GOT3 (cell line): Measurements from ENCODE around the gene SLC38A2.
A peak's percentile ranks its signal among the peaks of the same experiment; 100 is the strongest.

Source experiments
- DNase-seq: peaks from one replicate; lab custom pipeline; 2025; ENCODE audit warnings: mixed read lengths; lab: John Stamatoyannopoulos, UW

Gene SLC38A2

DNA sequence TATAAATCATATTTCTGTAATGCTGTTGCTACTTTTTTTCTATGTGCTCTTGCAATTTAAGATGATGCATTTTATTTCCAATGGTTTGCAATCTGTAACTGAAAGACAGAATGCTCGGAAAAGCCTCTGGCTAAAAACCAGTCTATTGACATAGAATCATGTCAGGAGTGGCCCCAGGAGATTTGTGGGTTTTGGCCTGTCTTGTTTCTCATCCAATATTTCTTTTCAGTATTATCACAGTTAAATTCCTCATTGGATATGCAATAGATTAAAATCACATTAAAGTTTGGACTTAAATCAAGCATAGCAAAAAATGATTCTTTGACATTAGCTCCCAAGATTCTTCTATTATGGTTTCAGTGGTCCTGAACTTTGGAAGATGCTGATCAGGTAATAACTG lies 19.1 kb upstream of the SLC38A2 start:
- DNase-seq: no peak

GRCh38 chr12:46390881-46391280 lies 18.3 kb upstream of the SLC38A2 start:
- no peak for DNase-seq

DNA sequence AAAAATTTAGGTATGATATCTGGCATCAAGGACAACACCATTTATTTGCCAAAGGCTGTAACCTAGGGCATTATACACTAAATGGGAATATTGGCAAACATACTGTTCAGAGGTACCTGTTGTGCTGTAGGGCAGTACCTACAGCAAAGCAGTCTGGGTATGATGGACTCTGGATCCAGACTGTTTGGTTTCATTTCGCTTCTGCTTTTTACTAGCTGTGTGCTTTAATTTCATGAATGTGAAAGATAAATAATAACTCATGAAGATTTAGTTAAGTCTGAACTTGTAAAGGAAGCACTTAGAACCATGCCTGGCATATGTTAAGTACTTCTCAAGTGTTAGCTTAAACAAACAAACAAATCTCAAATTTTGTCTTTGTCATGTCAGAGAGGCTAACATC lies 17.7 kb upstream of the SLC38A2 start:
- no peak for DNase-seq

DNA sequence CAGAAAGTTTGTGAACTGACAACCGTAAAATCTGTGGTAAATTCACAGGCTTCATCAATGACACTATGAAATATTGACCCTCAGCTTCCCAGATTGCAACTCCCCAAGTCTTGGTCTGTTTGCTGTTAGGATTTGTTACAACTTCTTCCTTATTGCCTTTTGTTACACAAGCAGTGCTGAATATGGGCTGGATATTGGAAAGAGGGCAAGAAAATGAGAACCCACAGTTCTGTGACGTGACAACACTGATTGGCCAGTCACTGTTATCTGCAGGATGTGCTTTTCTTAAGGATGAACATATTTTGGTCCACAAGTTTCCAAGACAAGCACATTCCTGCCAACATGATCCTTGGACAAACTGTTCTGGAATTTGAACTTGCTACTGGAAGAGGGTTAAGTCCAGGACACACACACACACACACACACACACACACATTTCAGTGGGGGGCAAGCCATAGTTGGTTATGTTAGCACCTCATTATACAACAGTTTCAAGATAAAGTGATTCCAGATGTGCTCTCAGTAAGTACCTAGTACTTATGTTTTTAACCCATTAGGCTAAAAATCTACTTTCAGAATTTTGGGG lies 16.6 kb upstream of the SLC38A2 start:
- no peak for DNase-seq

DNA sequence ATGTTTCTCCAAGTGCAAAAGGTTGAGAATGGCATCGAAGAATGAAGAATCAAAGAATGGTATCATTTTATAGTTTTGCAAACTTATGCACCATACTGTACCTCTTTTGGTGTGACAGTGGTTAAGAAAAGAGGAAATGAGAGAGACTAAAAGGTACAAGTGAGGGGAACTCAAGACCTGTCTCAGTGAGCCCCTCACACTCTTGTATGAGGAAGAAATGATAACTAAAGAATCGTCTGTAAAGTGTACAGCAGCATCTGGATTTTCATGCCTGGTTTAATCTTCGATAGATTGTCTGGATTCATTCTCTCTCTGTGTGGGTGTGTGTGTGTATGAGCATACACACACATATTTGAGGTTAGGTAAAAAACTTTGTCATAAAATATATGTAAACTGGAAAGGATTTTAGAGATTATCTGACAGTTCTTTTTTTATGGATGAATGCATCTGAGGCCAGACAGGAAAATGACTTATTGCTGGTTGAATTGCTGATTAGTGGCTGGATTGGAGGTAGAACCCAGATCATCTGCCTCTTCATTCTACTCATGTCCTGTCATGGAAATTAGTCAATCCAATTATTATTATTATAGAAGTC lies 16.0 kb upstream of the SLC38A2 start:
- DNase-seq: no peak

GRCh38 chr12:46387670-46388069 lies 15.1 kb upstream of the SLC38A2 start:
- DNase-seq: no peak

DNA sequence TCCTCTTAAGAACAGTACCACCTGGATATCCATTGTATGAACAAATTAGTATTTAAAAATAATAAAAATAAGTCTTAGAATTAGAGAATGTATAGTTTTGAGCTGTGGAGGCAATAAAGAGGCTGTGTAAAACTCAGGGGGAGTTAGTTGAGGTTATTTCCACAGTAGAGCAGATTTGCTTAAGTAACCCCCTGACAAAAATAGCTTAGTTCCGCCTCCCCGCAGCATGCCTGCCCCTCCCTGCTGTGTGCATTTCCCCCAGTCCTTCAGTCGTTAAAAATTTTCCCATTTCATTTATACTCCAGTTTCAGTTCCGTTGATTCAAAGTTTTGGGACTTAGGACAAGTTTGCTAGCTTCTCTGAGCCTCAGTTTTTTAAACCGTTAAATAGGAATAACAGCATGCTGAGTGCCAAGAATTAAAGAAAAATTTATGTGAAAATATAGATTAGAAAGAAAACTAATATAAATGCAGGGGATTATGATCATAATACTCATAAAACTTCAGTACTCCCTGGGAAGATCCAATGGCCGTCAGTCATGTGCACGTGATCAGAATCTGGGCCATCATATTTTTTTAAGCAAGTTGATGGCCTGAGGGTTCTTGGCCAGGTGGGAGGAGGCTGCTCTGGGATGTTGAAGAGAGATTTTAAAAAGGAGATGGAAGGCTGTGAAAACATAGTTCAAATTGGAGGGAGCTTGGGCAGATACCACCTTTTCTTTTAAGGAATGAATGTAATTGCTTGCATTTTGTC lies 14.5 kb upstream of the SLC38A2 start:
- DNase-seq: no peak

- no peak for DNase-seq
These were observed 13.8 kb upstream of the SLC38A2 start for GRCh38 chr12:46386360-46386867.

- no peak for DNase-seq
These were observed 12.9 kb upstream of the SLC38A2 start for GRCh38 chr12:46385438-46385837.

DNA sequence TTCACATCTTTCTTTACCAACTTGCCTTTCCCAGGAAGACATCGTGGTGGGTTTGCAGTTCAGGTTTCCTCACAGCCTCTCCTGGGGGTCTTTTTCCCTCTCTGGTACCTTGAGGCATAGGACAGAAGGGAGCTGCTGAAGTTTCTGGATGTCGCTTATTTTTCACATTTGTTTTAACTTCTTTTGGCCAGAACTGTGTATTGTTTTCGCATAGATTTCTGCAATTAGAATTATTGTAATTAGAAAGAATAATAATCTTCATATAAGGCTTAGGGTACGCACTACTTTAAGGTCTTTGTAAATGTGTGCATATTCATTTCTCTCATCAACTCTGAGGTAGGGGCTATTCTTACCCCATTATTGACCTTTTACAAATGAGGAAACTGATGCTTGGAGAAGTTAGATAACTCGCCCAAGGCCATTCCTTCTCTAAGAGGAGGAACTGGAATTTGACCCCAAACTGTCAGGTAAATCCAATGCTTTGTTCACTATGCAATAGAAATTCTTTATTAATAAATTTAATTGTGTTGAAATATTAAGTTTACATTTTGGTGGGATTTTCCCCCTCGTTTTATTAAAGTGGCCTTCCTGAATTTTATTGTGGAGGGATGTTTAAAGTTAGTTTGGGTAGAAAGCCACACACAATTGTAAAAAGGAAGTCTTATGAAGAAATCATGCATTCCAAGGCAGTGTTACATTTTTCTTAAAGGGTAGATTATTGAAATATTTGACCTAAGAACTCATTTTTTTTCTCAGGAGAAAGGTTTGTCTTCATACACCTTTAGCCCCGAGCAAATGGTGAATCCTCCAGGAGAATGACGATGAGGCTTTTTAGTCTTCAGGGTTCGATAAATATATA lies 12.1 kb upstream of the SLC38A2 start:
- DNase-seq: no peak

DNA sequence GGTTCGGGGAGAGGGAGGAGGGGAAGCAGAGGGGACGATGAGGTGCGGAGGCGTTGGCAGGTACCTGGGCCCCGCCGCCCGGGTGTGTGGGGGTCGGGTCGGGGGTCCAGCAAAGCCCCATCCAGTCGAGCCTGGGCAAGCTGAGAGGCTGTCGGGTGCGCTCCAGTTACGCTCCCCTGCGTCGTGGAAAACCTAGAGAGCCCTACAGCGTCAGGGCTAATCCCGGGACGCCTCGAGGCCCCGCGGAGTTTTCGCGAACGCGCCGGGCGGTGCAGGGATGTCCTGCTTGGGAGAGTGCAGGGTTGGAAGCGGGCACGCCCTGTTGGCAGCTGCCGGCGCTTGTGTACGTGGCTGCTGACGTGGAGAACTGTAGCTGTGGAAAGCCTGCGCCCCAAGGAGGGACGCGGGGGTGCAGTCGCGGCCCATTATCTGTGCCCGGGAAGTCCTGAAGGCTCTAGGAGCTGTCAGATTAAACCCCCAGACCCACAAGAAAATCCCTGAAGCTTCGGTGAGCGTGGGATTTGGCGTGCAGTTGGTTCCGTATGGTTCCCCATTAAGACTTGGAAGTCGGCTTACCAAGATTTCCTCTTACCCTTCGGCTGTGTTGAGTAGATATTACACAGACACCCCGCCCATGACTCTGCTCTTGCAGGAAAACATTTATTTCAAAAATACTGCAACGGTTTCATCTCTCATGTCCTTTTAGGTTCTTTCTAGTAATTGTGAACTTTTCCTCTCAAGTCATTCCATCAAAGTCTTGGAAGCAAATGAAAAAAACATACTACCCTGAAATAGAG lies 11.3 kb upstream of the SLC38A2 start:
- peak; percentile 72 for DNase-seq

GRCh38 chr12:46382964-46383653 lies 10.5 kb upstream of the SLC38A2 start:
- DNase-seq: peak; percentile 78

- DNase-seq: no peak
These were observed 9.9 kb upstream of the SLC38A2 start for GRCh38 chr12:46382408-46382963.

DNA sequence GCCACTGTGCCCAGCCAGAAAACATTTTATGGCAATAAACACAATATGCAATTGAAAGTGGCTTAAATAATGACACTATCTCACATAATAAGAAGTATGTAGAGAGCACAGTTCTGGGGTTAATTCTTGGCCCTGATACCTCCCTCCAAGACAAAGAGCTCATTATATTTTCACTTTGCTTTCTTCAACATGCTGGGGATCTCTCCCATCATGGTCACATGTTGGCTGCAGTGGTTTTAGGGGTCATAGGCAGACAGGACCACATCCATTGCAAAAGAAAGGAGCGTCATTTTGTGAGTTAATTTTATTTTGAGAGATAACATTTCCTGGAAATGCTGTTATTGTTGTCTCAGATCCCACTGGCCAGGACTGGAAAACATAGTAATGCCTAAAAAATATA lies 8.3 kb upstream of the SLC38A2 start:
- no peak for DNase-seq

- no peak for DNase-seq
These were observed 7.6 kb upstream of the SLC38A2 start for GRCh38 chr12:46380022-46380796.

- DNase-seq: no peak
These were observed 6.8 kb upstream of the SLC38A2 start for GRCh38 chr12:46379352-46379751.

GRCh38 chr12:46378530-46378929 lies 6.0 kb upstream of the SLC38A2 start:
- no peak for DNase-seq

DNA sequence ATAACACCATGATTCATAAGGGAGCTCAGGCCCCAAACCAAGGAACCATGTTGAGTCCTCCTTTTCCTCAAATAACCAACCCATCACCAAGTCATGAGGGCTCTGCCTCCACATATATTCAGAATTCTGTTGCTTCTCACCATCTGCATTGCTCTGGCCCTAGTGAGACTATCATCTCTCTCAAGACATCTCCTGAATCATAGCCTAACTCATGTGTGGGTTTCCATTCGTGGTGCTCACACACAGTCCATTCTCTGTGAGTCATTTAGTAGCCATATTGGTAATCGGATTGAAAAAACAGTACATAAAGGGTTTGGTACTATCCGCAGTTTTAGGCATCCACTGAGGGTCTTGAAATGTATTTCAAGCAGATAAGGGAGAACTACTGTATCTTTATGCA lies 5.1 kb upstream of the SLC38A2 start:
- no peak for DNase-seq

DNA sequence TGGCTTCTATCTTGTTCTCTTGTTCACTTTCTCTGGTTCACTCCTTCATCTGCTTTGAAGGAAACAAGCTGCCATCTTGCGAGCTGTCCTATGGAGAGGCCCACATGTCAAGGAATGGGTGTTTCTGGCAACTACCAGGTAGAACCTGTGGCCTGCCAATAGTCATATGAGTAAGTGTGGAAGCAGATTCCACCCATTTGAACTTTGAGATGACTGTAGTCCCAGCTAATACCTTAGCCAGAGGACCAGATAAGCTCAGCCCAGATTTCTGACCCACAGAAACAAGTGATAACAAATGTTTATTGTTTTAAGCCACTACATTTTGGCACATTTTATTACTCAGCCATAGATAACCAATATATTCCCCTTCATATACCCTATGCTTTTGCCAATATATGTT lies 4.0 kb upstream of the SLC38A2 start:
- DNase-seq: no peak

DNA sequence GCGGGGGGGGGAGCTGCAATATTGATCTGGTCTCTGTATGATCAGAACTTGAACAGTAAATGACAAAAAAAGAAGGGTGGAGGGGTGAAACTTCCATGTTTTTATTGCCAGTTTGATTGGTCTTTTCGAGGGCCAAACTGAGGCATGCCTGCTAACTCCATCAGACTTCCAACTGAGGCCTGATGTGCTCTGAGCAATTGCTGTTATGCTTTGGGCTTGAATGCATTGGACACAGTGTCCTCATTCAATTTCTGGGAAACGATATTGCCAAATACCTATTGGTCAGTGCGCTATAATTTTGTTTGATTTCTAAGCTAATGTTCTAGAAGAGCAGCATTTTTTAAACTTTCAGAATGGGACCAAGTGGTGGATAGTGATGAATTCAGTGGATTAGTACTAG lies 2.1 kb upstream of the SLC38A2 start:
- no peak for DNase-seq
